NCI-H748 treated with DMSO at 0.1 percent for 48 hours (cell line): ENCODE results near the gene MRPL11.

ENCODE experiments used
- DNase-seq: peaks from one replicate; lab custom pipeline; 2025; lab: John Stamatoyannopoulos, UW

The MRPL11 gene

DNA sequence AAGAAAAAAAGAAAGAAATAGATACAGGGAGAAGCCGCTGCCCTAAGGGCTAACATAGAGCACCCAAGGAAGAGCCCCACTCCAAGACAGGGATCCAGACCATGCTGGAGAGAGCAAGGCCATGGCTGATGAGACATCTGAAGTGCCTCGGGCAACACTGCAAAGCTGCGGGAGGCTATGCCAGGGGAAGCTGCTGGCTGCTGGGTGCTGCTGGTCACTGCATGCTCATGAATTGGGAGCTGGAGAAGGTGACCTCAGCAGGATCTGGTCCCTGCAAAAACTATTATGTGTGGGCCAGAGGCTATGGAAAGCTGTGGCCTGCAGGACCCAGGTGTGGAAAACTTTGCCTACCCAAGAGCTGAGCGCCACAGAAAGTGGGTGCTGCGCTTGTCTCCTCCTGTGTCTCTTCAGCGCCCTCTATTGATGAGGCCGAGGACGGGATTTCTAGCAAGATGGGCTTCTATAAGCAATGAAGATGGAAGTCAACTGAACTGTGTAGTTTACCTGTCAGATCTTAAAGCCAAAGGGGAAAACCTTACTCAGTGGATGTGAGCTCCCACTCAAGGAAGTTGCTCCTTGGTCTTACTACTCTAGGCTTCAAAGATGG lies 49.8 kb downstream of the MRPL11 start:
- peak; percentile 69 for DNase-seq

DNA sequence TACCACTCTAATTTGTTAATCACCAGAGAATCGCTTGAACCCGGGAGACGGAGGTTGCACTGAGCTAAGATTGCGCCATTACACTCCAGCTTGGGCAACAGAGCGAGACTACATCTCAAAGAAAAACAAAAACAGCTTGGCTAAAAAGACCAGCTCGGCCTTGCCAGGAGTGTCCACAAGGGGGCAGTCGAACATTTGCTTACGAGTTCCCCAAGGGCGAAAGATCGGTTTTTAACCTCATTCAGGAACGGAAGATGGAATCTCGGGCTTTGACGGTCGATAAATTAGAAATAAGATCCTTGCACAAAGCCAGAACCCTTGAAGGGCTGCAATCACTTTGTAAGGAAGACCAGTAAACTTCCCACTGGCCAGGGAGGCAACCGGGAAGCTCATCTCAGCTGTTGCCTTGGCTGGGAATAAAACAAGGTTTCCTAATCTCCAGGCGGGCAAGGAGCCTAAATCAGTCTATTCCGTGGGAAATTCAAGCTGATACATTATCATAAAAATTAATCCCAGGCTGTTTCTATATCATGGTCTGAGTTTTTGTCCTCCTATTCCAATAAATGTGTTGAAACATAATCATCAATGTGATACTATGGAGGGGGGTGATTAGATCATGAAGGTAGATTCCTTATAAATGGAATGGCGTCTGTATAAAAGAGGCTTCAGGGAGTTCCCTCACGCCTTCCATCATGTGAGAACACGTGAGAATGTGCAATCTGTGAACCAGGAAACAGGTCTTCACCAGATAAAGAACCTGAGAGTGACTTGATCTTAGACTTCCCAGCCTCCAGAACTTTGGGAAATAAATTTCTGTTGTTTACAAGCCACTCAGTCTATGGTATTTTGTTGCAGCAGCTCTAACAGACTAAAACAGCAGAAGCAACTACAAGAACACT lies 52.2 kb downstream of the MRPL11 start:
- DNase-seq, result peak; percentile 76
